Frontal cortex (tissue), 4 donors: Measurements from ENCODE around the gene TBC1D21. TPM values are rescaled to one million over a fixed set of nuclear protein-coding genes. Genes with fewer than 3 reads are reported as not detected.

Experiments
- DNase-seq, 2 donors: peaks; one replicate each; pipeline ENCODE4 v3.0.0; 2012; ENCODE audit warnings: low spot score in 2 of 2
- FAIRE-seq: peaks from 2 replicates; lab custom pipeline; 2012; peaks lifted over from hg19 to GRCh38; lab: Jason Lieb, UNC
- total RNA-seq: library from RNA; depleted of rRNA; stranded (reverse); fragments of >200 nt; gene quantifications from one replicate; pipeline ENCODE4 v1.2.3, GENCODE V29; 2014
- donor health status: control.
- donor health status: control.
- donor health status: control.

The TBC1D21 gene
- total RNA-seq, 1 donor from 2014 or later, result not detected

DNA sequence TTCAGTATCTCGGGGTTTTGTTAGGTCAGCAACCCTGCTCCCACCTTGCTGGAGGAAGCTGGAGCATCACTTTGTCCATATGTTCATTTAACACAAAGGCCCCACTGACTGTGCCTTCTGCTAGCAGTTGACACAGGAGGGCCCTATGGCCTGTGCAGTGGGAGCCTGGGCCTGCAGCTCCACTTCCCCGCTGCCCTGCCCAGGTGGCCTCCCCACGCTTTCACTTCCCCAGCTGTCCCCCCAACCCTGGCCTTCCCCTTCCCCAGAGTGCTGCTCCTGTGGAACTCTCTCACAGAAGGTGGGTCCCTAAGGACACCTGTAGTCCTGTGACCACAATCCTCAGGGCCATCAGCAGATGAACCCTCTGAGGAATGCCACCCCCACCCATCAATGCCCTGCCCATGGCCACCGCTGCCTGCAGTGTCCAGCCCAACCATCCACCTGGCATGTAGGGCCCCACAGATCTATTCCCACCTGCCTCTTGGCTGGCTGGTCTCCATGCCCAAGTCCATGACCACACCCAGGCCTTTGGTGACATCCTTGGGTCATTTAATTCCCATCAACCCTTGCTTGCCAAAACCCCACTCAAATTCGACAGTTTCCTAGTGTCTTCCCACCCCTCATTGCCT, 13.5 kb downstream of the TBC1D21 start:
- no peak for FAIRE-seq
- no peak for DNase-seq

DNA sequence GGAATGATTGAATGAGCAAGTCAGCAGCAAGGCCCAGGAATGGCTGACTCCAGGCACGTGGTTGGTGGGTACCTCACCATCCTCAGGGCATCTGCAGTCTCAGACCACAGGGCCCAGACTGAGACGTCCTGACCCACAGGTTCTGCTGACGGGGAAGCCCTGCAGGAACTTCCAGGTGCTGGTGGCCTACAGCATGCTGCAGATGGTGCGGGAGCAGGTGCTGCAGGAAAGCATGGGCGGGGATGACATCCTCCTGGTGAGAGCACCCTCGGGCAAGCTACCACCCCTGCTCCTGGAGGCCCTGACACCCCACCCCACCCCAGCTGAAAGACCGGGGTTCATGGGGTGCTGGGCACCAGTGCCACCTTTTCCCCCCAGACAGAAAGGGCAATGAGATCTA, 14.1 kb downstream of the TBC1D21 start:
- FAIRE-seq, result no peak
- DNase-seq, result no peak

DNA sequence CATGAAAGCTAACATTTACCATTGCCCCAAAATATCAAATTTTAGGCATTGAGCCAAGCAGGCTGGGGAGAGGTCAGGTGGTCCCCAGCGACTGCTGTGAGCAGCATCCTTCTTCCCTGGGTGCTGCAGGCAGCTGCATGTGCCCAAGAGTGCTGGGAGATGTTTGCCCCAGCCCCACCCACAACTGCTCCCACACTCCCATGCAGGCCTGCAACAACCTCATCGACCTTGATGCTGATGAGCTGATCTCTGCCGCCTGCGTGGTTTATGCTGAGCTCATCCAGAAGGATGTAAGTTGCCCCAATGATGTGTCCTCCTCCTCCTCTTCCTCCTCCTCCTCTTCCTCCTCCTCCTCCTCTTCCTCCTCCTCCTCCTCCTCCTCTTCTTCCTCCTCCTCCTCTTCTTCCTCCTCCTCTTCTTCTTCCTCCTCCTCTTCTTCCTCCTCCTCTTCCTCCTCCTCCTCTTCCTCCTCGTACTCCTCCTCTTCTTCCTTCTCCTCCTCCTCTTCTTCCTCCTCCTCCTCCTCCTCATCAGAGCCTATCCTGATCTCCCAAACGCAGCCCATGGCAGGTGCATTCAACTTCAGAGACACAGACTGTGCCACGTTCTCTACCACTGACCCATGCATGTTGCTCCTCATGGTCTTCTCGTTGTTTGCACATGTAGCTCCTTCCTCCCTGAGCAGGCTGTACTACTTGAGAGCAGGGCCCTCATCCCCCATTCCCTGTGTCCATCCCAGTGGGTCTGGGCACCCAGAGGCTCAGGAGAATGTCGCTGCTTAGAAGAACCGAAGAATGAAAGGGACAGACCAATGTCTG, 15.1 kb downstream of the TBC1D21 start:
- FAIRE-seq (no peak), DNase-seq (no peak)

DNA sequence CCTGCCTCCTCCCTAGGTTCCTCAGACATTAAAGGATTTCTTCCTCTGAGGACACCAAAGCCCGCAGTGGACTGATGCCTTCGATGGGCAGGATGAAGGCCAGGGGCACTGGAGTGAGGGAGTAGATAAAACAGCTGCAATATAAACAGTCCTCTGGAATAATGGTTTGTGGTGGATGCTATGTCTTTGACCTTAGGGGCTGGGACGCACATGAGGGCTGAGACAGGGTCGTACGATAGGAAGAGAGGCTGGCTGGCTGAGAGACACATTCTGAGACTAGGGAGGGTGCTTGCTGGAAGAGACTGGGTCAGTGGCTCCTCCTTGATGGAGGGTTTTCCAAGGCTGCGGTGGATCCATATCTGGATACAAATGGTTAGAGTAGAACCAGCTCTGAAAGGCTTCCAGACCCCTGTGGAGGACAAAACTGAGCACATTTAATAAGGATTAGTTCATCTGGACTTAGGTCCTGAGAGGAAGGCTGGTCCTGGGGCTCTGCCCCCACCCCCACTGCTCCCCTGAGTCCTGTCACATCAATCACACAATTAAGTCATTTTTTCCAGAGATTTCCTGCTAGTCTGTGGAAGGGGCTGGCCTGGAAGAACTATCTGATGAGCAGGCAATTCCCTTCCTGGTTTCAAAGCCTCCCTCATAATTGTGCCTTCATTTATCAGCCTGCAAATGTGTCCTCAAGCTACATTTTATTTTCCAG, 15.8 kb downstream of the TBC1D21 start:
- FAIRE-seq (no peak), DNase-seq (no peak)

DNA sequence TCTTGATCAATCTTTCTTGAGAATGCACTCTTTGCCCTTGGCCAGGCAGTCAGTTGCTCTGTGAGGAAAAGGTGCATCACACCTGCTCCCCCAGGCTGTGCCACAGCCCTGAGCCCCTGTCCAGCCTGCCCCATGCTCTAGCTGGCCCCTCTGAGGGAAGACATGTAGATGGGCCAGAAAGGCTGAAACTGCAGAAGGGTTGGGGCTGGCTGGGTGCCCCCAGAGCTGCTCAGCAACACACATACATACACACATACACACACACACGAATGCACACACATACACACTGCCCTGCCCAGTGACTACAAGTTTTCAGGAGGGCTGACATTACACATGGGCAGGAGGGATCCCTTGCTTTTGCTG, 16.4 kb downstream of the TBC1D21 start:
- FAIRE-seq (no peak), DNase-seq (no peak)

DNA sequence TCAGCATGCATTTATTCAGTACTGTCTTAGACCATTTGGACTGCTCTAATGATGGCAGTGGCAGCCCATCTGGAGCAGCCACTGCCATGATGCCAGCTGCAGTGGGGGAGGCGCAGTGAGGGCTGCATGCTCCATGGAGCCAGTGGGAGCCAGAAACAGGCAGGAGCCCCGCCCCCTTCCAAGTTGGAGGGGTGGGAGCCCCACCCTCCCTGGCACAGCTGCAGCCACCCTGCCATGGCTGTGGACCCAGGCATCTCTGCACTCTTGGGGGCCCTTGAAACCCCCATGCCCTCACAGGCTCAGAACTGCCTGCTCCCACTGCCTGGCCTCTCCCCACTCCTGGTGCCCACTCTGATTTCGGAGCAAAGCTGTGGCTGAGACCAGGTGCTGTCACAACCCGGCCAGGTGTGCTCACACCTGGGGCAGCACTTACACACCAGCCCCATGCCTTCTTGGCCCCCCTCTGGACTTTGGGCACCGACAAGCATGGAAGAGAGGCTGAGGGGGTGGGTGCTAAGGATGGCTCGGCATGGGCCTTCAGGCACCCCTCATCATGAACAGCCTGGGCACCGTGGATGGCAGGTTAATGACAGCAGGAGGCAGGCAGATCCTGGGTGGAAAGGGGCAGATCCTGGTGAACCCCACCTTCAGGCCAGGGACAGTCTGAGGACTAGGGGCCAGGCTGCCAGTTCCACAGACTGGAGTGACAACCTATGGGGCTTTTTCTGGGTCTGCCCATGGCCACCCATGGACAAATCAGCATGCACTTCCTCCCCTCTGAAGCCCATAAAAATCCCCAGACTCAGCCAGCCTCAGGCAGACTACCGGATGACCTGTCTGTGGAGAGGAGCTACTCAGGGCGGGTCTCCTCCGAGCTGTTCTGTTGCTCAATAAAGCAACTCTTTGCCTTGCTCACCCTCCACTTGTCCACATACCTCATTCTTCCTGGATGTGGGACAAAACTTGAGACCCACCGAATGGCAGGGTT, 18.3 kb downstream of the TBC1D21 start:
- FAIRE-seq (no peak), DNase-seq (no peak)

DNA sequence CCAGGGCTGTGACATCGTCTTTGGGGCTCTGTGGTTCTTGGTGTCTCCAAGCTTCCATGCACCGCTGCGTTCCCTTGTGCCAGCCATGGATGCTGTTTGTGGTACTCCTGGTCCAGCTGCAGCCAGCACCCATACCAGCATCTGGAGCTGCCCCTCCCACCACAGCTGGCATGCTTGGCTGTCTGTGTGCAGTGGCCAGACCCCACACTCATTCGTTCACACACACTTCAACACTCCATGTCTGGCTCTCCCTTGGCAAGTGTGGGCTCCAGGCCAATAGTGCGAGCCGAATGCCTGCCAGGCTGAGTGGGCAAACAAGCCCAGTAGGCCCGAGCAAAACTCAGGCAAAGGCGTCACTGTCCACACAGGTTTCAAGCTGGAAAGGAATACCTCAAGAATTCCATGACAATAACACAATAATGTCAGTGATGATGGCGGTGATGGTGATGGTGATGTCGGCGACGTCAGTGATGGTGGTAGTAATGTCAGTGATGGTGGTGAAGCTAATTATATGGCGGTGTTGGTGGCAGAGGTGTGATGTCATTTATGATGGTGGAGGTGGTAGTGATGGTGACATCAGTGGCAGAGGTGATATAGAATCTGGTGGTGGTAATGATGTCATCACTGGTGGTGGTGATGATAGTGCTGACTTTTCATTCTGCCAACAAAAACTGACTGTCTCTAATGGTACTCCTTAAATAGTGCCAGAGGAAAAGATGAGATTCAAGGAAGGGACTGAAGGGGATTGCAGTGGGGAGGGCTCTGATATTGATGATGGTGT, 19.3 kb downstream of the TBC1D21 start:
- DNase-seq (no peak), FAIRE-seq (no peak)

DNA sequence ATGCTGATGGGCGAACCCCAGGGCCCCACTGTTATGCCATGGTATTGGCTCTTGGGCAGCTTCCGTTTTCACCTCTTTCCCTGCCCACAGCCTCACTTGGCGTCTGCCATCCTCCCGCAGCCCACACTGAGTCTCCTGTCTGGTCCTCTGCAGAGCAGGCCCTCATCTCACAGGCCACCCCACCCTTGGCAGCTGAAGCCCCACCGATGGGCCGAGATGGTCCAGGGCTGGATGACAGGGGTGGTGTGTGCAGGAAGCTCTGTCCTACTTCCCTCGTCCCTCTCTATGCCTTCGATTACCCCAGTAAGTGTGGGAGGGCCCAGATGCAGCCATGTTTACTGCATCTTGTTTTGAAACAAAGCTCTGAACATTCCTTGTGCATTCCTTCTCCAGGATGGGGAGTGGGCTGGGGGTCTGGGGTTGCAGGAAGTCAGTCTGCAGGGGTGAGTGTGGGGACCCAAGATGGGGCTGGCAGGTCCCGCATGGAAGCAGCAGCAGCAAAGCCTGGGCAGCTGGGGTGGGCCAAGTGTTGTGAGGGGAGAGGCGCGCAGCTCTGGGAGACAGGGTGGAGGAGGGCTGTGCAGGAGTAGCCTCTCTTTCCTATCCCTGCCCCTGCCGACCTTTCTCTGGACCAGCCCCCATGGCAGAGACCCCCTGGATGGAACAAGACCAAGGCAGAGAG, 20.9 kb downstream of the TBC1D21 start:
- FAIRE-seq, result no peak
- DNase-seq, result no peak

DNA sequence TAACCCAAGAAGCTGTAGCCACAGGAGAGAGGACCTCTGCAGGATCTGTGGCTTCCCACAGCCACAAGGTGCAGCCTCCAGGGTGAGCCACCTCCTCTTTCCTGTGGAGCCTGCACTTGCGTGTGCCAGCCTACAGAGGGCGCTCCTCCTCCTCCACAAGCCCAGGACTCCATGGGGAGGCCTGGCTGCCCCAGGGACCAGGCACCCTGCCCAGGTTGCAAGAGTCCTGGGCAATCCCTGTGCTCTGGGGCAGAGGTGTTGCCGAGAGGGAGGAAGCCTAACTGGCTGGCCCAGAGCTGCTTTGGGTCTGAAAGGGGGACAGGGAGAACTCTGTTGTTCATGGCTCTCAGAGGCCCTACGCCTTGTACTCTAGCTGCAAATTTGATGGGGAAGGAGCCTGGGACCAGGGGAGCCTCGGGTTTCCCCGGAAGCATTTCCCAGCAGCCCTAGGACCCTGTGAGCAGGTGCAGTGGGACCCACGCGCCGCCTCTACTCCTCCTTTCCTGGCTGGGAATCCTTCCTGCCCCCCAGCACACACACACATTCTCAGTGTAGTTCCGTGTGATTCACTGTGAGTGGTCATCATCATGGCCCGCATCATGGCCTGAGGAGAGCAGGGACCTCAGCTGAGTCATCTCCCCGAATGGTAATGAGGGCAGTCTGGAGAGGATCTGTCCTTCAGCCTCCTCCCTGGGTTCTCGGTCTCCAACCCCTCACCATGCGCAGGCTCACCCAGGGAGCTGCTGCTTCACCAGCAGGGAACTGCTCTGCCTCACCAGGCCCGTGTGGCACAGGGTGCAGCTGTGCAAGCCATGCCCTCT, 24.3 kb downstream of the TBC1D21 start:
- no peak for FAIRE-seq
- DNase-seq, result peak in 1 of 2 donors; percentile 51

DNA sequence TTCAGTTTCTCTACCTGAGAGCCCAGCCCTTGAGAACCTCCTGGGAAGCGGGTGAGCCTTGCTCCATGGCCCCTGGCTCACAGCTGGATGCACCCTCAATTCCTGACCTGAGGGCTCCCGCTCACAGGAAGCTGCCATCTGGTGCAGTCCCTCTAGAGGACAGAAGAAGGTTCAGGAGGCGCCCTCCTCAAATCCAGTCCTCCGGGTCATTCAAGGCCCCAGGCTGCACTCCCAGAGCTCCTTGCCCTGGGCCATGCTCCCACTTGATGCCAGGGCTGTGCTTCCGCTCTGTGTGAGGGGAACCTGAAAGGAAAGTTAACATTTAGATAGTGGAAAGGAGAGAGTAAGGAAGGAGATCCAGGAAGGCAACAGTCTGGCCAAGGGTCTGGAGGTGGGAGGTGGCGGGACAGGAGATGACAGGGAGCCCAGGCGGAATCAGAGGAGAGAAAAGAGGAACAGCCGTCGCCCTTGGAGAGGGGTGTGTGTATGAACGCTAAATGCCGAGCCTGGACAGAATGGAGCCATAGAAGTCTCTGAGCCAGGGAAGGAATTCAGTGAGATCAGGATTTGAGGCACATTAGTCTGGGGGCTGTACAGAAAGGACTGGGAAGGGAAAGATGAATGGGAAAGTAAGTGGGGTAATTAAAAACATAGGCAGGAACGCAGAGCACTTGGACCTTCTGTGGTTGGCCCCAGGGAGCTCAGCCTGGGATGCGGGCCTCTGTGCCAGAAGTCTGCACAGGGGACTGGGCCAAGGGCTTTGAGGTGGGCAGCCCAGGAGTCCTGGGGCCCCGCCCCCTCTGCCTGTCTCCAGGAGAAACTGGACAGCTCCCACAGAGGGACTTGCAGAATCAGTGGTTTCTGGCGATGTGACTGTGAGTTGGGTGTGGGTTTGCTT, 26.1 kb downstream of the TBC1D21 start:
- no peak for FAIRE-seq
- no peak for DNase-seq

DNA sequence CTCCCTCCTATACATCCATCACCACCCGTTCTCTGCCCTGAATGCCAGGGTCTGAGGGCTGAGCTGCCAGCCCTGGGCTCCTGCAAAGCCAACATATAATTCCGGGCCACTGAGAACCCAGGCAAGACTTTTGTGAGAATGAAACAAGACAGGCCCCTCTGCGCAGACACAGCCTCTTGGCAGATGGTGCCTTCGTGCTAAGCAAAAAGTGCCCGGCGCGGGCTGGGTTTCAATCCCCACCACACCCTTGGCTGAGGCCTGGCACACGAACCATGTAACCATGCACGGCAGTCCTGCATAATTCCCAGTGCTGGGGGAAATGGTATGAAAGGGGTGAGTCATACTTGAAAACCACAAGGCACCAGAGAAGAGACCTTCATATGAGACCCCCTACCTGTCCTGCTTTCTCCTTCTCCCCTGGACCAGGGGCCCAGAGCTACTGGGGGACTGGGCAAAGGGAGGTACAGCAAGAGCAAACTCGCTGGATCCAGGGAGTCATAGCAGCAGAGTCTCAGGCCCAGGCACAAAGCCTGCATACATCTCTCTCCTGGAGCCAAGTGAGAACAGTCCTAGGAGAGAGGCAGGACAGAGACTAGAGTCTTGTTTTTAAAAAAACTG, 26.8 kb downstream of the TBC1D21 start:
- DNase-seq (no peak), FAIRE-seq (no peak)

DNA sequence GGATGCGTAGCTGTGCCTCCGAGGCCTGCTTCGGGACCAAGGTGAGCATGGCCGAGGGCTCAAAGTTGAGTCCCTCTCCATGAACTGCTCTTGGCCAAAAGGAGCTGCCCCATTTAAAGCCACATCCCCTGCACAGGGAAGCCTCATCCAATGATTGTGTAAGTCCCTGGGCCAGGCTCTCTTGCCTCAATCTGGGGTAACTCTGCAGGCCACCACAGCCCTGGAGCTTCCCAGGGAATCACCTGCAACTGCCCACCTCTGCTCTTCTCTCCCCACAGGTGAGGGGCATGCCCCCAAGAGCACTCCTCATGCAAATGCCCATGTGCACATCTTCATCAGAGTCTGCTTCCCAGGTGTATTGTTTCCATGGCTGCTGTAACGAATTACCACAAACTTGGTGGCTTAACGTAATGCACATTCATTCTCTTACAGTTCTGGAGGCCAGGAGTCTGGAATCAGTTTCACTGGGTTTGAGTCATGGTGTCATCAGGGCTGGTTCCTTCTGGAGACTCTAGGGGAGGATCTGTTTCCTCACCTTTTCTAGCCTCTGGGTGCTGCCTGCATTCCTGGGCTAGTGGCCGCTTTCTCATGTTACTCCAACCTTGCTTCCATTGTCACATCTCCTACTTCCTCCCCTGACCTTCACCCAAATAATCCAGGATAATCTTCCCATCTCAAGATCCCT, 27.9 kb downstream of the TBC1D21 start:
- no peak for DNase-seq
- no peak for FAIRE-seq

DNA sequence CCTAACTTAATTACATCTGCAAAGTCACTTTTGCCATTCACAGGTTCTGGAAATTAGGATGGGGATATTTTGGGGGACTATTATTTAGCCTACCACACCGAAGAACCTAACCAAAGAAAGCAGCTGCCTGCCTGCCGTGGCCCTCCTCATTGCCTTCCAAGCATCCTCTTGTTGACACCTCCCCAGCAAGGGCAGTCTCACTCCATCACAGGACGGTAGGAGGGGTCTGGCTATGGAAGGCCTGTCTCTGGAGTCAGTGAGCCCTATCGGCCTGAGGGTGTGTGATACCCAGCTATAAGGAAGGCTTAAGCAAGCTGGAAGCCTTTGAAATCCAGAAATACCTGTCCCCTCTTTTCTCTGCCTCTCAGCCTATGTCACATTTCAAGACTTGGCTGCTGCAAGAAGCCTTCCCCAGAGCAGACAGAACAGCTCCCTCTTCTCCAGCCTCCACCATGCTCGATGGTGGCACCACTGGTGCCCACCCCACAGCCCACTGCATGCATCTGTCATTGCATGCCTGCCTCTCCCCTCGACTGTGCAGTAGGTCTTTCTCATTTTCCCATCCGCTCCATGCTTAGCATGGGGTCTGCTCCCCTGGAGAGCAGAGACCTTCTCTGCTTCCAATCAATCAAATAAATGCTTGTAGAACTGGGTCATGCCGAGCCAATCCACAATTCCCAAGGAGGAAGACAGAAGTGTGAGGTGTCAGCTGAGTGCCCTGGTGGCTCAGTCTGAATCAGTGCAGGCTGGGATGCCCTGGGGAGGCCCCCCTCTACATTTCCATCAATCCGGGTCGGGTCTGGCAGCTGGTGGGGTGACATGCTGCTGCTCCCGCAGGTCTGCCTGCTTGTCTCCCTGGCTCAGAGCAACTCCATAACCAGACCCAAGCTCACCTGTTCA, 29.0 kb downstream of the TBC1D21 start:
- FAIRE-seq, result no peak

DNA sequence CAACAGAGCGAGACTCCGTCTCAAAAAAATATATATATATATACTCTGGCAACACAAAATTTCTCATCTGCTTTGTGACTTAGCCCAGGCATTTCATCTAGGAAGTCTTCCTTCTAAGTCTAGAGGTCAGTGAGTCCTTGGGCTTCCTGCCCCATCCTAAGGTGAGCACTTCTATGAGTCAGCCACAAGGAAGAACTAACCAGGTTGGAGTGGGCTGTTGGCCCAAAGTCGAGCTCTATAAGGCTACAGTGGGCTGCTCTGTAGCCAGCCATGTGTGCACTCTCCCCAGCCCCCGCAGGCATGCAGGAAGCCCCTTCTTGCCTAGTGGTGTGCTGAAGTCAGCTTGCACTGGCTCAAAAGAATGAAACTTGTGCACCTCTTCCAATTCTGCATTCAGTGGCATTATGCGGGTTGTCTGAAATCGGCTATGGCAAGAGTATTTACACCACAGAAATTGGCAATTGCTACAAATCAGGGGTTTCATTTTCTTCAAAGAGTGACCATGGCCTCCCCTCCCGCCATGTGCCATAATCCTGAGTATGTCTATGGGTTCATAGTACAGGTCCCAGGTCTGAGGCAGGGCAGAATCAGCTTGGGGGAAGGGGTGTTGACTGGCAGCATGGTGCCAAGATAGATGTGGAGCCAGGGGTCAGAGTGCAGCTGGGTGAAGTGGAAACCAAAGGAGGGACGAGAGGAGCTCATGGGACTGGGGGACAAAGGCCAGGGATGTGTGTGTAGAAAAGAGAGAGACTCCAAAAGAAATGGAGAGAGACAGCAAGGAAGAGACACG, 30.9 kb downstream of the TBC1D21 start:
- DNase-seq (no peak), FAIRE-seq (no peak)

More for the DNA sequence above, 29.0 kb downstream of the TBC1D21 start:
- no peak for DNase-seq
